HG03571 (cell line): ENCODE measurements around the gene EPB41L2.

Experiments used
- ATAC-seq: cut with Tn5 transposase; IDR thresholded peaks from one replicate; pipeline ENCODE4 v1.9.1; 2021; ENCODE audit not compliant: unreplicated experiment

EPB41L2 gene

DNA sequence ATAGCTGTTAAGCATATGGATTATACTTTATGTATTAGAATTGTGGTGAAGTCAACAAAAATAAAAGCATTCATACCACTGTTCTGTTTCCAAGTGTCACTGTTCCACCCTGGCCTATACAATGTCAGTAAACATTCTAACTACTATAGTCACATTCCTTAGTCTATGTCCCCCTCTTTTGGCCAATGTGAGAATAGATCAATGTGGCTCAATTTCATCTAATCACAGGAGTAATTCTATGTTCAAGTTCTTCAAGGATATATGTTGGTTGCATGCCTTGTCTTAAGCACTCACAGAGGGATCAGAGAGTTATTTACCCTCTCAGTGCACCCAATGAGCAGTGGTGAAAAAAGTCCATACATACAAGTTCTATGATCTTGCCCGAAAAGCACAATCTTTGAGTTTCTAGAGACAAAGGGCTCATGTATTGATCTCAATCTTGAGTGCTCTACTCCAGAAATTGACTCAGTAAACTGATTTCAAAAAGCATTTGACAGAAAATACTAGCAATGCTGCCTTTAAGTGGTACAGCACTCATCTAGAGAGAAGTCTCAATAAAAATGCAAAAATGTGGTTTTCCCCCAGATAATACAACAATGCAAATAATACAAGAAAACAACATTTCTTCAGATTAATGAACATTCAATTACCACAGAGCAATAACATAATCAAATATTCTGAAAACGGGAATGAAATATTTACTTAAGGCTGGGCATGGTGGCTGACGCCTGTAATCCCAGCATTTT is 219.3 kb downstream of the EPB41L2 start:
- no peak for ATAC-seq

DNA sequence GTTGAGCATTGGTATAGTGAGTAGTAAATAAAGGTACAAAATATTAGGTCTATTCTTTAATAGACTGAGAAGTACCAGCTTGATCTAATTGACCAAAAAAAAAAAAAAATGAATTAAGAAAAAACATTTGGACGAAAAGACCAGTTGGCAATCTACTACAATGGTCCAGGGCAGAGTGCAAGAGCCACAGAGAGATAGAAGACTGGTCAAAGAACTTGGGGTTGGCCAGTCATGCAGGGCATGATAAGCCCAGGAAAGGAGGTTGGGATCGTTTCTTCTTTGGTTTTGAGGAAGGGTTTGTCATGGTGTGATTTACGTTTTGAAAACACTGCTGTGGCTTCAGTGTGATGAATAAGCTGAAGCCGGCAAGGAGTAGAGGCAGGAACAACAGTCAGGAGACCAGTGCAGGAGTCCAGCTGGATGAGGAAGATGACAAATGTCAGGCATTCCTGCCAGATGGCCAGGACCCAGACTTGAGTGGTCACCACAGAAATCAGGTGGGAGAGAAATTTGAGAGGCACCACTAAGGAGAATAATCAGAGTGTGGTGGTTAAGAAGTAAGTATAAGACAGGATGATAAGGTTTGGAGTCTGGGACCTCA is 221.8 kb downstream of the EPB41L2 start:
- ATAC-seq: no peak

DNA sequence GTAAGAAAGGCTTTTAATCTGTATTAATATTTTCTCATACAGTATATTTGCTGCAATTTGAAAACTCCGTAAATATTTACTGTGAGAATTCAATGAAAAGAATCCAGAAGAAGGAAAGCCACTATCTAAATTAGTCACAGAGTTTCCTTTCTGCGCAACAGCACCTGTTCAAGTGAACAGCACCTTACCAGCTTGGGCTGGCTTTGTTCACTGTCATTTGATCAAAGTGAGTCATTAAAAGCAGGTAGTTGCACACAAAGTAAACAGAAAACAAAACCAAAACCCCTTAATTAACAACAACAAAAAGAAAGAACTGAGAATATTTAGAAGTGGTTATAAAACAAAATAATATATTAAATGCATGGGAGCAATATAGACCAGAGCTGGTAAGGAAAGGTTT is 223.0 kb downstream of the EPB41L2 start:
- ATAC-seq: no peak

DNA sequence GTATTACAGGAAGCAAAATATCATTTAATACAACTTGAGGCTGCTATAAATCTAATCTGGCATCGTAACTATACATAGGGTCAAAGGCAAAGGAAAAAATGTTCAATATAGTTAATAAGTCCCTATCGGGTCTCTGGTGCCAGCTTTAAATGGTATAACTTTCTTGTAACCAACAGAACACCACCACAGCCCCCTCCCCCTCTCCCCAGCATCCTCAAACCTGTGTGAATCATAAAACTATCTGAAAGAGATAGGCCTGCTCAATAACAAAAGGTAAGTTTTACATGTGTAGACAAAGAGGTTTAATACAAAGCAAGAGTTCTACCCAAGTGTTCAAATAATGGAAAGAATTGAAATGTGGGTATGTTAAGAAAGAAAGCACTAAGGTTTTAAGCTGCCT is 223.7 kb downstream of the EPB41L2 start:
- ATAC-seq: no peak

DNA sequence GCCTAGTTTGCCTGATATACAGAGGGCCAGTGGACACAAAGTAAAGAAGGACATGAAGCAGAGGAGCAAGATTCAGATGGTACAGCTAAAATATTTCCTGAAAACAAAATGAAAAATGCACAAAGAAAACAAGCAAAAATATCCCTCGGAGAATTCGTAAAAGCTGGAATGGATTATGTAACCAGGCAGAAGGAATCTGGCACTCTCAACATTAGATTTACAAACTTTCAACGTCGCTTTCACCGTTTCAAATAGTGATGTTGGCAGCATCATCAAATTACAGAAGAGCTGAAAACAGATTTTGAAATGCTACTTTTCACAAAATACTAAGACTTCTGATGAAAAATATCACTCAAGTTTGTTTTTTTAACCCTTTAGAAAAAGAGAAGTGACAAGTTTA is 224.1 kb downstream of the EPB41L2 start:
- no peak for ATAC-seq

DNA sequence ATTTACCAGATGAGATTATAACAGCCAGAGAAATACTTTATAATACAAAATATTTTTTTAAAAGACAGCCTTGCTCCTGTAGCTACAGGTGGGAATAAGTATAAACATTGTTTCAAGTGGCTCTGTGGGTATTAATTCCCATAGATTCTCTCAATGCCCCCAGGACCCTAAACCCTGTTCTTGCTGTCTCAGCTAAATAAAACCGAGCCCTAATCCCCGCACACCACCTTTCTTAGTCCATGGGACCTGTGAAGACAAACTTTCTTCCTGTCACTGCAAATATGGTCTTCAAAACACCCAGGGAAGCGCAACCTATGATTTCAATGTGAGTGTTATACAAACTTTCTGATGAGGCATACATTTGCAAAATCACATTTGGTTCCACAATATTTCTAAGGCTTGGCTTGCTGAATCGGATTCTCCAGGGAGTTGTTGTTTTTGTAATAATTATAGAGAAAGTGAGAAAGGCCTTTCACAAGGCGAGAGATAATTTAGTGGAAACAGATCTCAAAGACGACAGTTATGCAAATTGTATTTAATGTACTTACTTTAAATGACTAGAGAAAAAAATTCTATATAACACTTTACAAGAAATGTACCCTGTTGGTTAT is 224.7 kb downstream of the EPB41L2 start:
- ATAC-seq: no peak

DNA sequence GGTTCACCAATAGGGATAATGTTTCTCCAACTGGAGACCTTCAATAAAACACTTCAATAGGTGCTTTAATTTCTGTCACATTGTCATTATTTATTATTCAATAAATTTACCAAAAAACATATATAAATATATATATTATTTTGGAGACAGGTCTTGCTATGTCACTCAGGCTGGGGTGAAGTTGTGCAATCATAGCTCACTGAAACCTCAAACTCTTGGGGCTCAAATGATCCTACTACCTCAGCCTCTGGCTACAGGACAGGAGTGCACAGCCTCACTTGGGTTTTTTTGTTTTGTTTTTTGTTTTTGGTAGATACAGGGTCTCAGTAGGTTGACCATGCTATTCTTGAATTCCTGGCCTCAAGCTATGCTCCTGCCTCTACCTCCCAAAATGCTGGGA is 226.0 kb downstream of the EPB41L2 start:
- no peak for ATAC-seq

DNA sequence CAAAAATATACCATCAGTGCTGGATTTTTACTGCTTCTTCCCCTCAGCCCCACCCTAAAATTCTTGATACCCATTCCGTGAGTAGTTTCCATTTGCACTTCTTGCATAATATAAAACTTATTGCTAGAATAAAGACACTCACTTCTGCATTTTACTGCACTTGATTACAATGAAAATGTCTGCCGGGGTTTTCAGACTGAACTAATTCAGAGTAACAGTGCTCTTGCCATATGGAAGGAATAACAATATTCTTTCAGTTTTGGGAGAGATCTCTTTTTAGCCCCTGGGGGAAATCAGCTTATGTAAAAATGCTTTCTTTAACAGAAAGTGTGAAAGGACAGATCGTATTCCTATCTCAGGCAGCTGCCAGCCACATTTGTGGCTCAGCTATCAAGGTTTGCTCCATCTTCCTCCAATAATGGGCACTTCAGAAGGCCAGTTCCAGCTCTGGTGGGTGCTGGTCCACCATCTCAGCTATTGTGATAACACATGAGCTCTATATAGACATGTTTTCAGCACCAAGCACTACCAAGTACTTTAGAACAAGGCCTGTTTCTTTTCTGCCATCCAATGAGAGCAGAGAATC is 226.9 kb downstream of the EPB41L2 start:
- ATAC-seq: no peak

DNA sequence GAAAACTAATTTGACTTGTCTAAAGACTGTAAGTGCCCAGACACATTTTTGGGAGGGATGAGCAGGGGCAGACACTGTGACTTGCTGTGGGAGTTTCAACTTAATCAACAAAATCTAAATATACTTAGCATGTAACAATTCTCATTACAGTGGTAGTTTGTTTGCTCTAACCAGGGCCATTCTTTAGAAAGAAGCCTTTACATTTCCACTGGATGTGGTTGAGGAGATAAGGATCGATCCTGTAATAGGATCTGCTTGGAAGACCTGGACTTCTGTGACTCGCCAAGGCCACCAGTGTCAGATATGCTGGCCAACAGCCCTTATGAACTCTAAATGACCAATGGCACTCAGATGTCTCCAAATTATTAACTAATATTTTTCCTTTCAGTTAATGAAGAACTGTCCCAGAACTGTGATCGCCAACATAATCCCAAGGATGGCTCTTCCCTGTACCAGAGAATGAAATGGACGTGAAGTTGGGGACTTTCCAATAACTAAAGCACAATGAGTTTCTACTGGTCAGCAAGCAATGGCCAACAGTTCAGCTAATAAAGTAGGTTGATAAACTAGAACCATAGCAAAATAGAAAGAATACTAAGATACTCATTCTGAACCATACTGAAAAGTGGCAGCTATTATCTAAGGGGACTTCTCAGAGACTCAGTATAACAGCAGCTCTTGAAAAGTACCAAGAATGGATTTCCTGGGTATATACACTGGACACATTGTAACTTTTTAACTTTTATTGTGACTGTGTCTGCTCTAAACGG is 228.4 kb downstream of the EPB41L2 start:
- ATAC-seq: no peak

DNA sequence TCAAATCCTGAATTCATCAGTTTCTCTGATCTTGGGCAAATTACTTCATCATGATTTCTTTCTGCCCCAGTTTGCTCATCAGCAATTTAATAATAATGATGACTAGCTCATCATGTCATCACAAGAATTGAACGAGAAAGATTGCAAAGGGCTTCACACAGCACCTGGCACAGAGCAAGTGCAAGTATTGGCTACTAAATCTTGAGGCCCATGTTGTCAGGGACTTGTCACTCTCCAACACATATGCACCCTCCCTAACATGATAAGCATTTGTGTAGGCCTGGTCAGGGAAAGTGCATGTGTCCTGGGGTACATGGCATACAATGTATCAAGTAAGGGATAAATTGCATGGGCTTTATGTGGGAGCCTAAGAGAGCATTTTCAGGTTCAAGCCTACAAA is 229.5 kb downstream of the EPB41L2 start:
- ATAC-seq: no peak

DNA sequence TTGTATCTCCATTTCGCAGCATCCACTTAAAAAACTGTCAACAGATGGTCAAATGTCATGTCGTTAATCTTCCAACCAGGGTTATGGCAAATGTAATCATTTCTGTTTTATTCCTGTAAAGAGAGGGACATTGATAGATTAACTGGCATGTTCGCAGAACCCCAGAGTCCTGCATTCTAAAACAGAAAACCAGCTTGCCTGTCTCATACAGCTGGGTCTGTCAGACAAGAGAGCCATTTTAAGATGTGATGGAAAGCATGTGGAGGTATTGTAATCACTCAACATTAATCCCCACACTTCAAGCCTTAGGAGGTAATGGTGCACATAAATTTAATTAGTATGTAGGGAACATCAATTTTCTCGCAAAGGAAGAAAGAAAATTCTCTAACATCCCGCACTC is 231.4 kb downstream of the EPB41L2 start:
- no peak for ATAC-seq

DNA sequence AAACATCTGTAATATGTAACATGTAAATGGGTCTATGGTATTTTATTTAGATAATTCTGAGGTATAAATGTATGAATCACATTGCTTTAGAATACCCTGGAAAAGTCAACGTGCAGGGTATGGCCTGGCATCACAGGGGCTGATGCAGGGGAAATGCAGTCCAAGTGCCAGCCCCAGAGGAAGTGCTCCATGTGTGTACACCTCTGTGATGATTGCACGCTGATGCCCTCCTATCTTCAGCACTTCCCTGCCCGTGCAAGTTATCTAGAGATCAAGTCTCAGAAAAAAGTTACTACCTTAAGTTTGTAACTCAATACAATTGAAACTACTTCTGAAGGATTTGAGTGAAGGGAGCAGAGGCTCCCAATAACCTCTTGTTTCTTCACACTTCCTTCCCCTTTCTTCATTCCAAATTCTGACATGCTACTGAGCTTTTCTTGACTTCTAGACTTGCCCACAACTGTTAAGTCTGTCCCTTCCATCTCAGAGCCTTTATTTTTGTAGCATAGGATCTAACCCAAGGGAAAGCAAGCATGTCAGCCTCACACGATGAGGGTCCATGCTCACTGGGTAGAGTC is 233.6 kb downstream of the EPB41L2 start:
- no peak for ATAC-seq

DNA sequence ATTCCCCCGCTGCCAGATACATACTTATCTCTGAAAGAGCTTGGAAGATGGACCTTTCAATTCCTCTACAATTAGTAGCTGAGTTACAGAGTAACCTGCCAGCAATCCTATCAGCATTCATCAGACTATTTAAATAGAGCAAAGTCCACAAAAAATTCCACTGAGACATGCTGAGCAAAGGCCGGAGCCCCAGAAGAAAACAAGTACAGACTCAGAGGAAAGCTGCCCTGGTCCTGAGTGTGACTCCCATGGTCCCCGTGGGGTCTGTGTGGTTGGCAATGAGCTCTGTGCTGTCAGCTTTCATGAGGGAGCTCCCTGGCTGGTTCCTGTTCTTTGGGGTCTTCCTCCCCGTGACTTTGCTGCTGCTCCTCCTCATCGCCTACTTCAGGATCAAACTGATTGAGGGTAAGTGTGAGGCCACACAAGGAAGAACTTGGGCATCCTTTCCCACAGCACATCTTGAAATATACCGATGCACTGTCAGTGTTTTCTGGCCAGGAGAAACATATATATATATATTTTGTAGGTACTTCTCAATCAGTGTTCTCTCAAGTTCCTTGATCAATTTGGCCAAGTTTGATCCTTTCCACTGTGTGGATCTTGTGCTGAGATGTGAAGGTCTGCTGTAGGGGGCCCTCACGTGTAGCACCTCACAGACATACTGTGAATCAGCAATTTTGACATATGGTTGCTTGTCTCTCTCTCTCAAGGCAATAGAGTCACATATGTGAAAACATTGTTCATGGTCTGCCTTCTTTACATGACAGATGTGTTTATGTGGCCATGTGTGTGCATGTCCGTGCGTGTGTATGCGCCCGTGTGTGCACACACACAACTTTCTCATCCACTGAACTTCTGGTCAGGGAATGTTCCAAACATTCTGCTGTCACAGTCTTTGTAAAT is 235.5 kb downstream of the EPB41L2 start, which contains the start of gene SMLR1:
SMLR1 (plus strand) TSS at position 160 of the 903 bp plus-strand sequence; CDS start at position 168, 8 bp downstream.
- no peak for ATAC-seq

DNA sequence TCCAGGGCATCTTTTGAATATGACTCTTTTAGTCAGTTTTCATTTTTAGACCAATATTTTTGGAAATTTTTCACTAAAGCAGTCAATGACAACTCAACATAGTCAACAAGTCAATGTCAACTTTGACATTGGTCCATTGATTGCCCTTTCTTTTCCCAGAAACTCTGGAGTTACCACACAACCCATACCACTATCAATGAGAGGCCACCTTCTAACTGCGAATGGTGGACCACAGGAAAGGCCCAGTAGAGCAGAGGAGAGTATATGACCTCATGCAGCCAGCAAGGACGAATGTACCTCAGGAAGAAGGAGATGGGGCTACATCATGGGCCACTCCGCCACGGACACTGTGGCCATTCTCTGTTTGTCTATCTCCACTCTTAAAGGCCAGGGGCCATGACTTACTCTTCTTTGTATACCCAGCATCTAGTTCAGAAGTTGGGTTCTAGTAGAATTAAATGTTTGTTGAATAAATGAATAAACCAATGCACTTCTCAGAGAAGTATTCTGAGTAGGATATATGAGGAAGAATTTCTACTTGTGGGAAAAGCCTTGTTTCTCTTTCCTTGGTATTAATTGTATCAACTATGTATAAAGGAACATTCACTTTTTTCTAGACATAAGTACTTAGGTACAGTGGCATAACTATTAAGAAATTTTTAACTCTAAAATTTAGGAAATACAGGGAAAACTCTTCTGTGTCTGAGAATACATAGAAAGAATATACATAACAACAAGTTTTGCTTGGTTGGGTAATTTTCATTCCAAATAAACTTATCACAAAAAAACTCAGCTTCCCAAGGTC is 236.4 kb downstream of the EPB41L2 start:
- ATAC-seq: no peak

DNA sequence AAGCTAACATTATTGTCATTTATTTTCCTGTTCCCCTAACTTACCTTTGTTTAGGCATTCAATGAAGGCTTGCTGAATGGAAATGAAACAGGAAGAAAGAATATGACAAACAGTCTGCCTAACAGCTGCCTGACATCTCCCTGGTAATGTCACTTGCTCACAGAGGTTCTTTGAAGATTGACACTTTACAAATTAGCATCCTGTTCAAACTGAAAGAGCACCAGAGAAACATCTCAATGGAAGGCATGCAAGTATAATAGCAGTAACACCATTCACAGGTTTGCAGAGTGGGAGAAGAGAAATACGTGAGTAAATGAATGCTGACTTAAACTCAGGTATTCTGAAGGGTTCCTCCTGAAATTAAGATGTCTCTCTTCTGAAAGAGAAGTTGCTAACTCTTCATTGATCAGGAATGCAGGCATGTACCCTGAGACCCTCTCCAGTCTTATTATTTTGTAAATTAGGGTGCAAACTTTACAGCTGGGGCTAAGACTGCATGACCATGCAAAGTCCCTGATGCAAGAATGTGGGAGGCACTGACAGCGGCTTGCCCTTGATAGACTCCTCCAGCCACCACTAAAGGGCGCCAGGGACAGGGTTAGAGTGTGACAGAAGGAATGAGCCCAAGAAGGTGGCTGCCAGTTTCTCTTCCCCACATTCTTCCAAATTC is 237.1 kb downstream of the EPB41L2 start:
- ATAC-seq: no peak

DNA sequence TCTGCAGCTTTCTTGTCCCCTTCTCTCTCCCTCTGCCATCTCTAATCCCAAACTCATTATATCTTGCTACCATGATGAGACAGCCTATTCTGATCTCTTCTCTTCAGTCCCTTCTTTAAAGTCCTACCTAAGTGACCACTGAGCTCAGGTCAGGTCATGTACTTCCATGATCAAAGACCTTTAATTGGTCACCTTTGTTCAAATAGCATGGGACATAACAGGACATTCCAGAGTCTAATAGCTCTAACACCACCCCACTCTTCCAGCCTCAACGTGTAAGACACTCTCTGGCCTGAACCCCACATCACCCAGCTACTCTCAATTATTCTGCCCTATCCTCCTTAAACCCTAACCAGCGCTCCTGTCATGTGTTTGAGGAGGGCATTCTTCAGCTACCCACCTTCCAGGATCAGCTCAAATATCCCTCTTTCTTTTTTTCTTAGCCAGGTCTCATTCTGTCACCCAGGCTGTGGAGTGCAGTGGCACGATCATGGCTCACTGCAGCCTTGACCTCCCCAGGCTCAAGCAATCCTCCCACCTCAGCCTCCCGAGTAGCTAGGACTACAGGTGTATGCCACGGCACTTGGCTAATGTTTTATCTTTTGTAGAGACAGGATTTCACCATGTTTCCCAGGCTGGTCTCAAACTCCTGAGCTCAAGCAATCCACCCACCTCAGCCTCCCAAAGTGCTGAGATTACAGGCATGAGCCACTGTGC is 237.9 kb downstream of the EPB41L2 start:
- ATAC-seq: no peak

DNA sequence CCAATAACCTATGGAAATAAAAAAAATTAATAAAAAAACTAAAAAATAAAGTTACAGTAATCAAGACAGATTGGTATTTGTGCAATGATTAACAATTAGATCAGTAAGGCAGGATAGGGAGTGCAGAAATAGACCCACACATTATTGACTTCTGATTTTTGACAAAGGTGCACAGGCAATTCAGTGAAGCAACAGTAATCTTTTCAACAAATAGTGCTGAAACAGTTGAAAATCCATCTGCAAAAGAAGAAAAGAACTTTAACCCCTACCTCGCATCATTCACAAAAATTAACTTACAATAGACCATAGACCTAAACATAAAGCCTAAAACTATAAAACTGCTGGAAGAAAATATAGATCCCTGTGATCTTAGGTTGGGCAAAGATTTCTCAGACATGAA is 240.3 kb downstream of the EPB41L2 start:
- no peak for ATAC-seq
